ENCODE results near the gene FBN2.

Gene FBN2

DNA sequence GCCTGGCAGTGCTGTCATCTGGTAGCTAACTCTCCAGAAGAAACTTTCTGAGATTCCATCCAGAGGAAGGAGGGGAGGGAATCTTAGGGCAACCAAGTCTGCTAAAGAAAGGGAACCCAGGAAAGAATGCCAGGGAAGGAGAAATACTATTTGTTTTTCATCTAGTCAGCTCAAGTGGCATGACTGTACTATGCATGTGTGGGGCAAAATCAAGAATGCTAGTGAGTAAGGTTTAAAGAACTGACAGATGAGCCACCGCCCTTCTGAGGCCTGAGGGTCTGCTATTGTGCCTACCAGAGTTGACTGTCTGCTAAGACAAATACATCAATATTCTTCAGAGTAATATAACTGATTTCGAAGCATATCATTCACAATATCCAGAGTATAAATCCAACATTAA, 250.3 kb downstream of the FBN2 start:
- Histone ChIP-seq H3K4me1 (ENCODE audit: control insufficient read depth, insufficient read depth, low read length) (no peaks in the 10 kb centered on the region), H3K27me3 (ENCODE audit: control insufficient read depth, insufficient read depth, low read length) (no peaks in the 10 kb centered on the region), H3K36me3 (ENCODE audit: control insufficient read depth, insufficient read depth, low read length) (no peaks in the 10 kb centered on the region), H3K9me3 (ENCODE audit: control insufficient read depth, insufficient read depth, low read length) (no peaks in the 10 kb centered on the region), H3K9ac (ENCODE audit: low read depth, low read length) (no peak overlapping the region), H3K4me3 (ENCODE audit: low read depth, low read length) (no peak overlapping the region)

DNA sequence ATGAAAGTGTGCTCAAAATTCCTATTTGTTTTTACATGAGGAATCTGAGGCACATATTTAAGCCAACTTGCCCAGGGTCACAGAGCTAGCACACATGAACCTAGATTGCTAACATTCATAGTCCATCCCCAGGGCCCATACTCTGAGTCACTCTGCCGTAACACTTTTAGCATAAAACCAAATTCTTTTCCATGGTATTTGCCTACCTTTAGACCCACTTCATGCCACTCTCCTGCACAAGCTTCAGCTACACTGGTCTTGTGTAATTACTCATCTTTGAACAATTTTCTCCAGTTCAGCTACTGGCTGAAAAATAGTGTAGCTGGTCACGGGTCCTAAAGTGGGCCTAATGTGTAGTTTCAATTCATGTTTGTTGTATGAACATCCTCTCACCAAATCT, 253.8 kb downstream of the FBN2 start:
- Histone ChIP-seq H3K9me3 (ENCODE audit: control insufficient read depth, insufficient read depth, low read length) (no peaks in the 10 kb centered on the region), H3K36me3 (ENCODE audit: control insufficient read depth, insufficient read depth, low read length) (no peaks in the 10 kb centered on the region), H3K9ac (ENCODE audit: low read depth, low read length) (no peak overlapping the region), H3K27me3 (ENCODE audit: control insufficient read depth, insufficient read depth, low read length) (no peaks in the 10 kb centered on the region), H3K4me3 (ENCODE audit: low read depth, low read length) (no peak overlapping the region), H3K4me1 (ENCODE audit: control insufficient read depth, insufficient read depth, low read length) (no peaks in the 10 kb centered on the region)

- H3K36me3 ChIP-seq (ENCODE audit: control insufficient read depth, insufficient read depth, low read length) = no peaks in the 10 kb centered on the region
- no peak overlapping the region for H3K4me3 ChIP-seq (ENCODE audit: low read depth, low read length)
- H3K4me1 ChIP-seq (ENCODE audit: control insufficient read depth, insufficient read depth, low read length) = no peaks in the 10 kb centered on the region
- no peaks in the 10 kb centered on the region for H3K27me3 ChIP-seq (ENCODE audit: control insufficient read depth, insufficient read depth, low read length)
- H3K9me3 ChIP-seq (ENCODE audit: control insufficient read depth, insufficient read depth, low read length) = no peaks in the 10 kb centered on the region
- H3K9ac ChIP-seq (ENCODE audit: low read depth, low read length) = no peak overlapping the region
Observed at GRCh38 chr5:128279345-128279744, 258.7 kb downstream of the FBN2 start.

- H3K9me3 ChIP-seq (ENCODE audit: control insufficient read depth, insufficient read depth, low read length) = no peaks in the 10 kb centered on the region
- no peaks in the 10 kb centered on the region for H3K27me3 ChIP-seq (ENCODE audit: control insufficient read depth, insufficient read depth, low read length)
- no peaks in the 10 kb centered on the region for H3K36me3 ChIP-seq (ENCODE audit: control insufficient read depth, insufficient read depth, low read length)
- no peak overlapping the region for H3K9ac ChIP-seq (ENCODE audit: low read depth, low read length)
- no peaks in the 10 kb centered on the region for H3K4me1 ChIP-seq (ENCODE audit: control insufficient read depth, insufficient read depth, low read length)
- no peak overlapping the region for H3K4me3 ChIP-seq (ENCODE audit: low read depth, low read length)
Observed at GRCh38 chr5:128276537-128277216, 261.4 kb downstream of the FBN2 start.

GRCh38 chr5:128274441-128274840, 263.6 kb downstream of the FBN2 start:
- no peaks in the 10 kb centered on the region for H3K4me1 ChIP-seq (ENCODE audit: control insufficient read depth, insufficient read depth, low read length)
- H3K9me3 ChIP-seq (ENCODE audit: control insufficient read depth, insufficient read depth, low read length) = no peaks in the 10 kb centered on the region
- no peaks in the 10 kb centered on the region for H3K27me3 ChIP-seq (ENCODE audit: control insufficient read depth, insufficient read depth, low read length)
- H3K36me3 ChIP-seq (ENCODE audit: control insufficient read depth, insufficient read depth, low read length) = no peaks in the 10 kb centered on the region
- H3K9ac ChIP-seq (ENCODE audit: low read depth, low read length) = no peak overlapping the region
- H3K4me3 ChIP-seq (ENCODE audit: low read depth, low read length) = no peak overlapping the region

DNA sequence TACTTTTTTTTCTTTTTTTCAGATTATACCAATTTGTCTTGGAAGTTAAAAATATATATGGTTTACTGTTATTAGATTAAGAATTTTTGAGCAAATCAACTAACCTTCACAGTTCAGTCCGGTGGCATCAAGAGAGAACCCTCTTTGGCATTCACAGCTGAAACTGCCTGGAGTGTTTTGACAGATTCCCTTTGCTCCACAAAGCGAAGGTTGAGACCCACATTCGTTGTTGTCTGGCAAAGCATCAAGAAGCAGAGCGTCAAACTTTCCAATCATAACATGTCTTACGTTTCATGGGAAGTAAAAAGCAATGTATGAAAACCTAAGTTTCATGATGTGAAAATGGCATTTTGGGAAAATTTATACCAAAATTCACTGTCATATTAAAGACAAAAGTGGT, 264.3 kb downstream of the FBN2 start:
- H3K36me3 ChIP-seq (ENCODE audit: control insufficient read depth, insufficient read depth, low read length) = no peaks in the 10 kb centered on the region
- H3K4me1 ChIP-seq (ENCODE audit: control insufficient read depth, insufficient read depth, low read length) = no peaks in the 10 kb centered on the region
- no peak overlapping the region for H3K4me3 ChIP-seq (ENCODE audit: low read depth, low read length)
- no peaks in the 10 kb centered on the region for H3K27me3 ChIP-seq (ENCODE audit: control insufficient read depth, insufficient read depth, low read length)
- no peak overlapping the region for H3K9ac ChIP-seq (ENCODE audit: low read depth, low read length)
- no peaks in the 10 kb centered on the region for H3K9me3 ChIP-seq (ENCODE audit: control insufficient read depth, insufficient read depth, low read length)

DNA sequence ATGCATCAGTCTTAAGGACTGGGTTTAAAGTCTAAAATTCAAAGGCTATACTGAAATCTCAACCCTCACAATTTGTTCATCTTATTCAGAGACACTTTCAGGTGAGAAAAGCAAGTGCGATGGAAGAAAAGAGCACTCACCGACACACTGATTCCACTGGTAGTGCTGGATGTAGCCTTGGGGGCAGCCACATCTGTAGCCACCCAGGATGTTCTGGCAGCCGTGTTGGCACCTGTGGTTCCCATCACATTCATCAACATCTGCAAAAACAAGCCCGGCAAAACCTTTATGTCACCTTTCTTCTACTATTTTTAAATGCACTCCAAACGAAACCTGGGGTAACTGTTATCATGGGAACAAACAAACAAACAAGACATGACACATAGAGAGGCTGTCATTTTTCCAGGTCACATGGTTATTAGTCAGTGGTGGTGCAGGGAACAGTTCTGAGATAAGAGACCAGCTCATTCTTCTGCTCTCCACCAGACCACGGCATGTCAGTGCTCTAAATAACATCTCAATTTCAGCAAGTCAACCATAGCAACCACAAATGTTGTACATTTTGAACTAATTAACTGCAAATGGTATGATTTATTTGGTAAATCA, 266.1 kb downstream of the FBN2 start:
- Histone ChIP-seq H3K4me1 (ENCODE audit: control insufficient read depth, insufficient read depth, low read length) (no peaks in the 10 kb centered on the region), H3K9ac (ENCODE audit: low read depth, low read length) (no peak overlapping the region), H3K27me3 (ENCODE audit: control insufficient read depth, insufficient read depth, low read length) (no peaks in the 10 kb centered on the region), H3K36me3 (ENCODE audit: control insufficient read depth, insufficient read depth, low read length) (no peaks in the 10 kb centered on the region), H3K9me3 (ENCODE audit: control insufficient read depth, insufficient read depth, low read length) (no peaks in the 10 kb centered on the region), H3K4me3 (ENCODE audit: low read depth, low read length) (no peak overlapping the region)

DNA sequence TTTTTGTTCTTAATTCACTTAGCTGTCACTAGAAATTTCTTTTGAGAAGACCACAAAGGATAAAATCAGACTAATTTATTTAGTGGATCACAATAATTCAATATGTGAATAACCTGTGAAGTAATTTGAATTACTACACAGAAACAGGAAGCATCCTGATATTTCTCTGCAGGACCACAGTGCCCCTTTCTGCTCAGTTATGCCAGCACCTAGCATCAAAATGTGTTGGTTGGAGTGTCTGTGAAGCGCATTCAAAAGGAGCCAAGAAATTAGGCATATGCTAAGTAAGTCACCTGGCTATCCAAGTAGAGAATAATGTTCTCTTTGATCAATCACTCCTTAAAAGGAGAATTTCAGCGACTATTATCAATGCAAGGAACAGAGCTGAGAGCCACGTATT, 267.0 kb downstream of the FBN2 start:
- H3K36me3 ChIP-seq (ENCODE audit: control insufficient read depth, insufficient read depth, low read length) = no peaks in the 10 kb centered on the region
- H3K4me1 ChIP-seq (ENCODE audit: control insufficient read depth, insufficient read depth, low read length) = no peaks in the 10 kb centered on the region
- no peak overlapping the region for H3K4me3 ChIP-seq (ENCODE audit: low read depth, low read length)
- H3K27me3 ChIP-seq (ENCODE audit: control insufficient read depth, insufficient read depth, low read length) = no peaks in the 10 kb centered on the region
- H3K9ac ChIP-seq (ENCODE audit: low read depth, low read length) = no peak overlapping the region
- H3K9me3 ChIP-seq (ENCODE audit: control insufficient read depth, insufficient read depth, low read length) = no peaks in the 10 kb centered on the region

- no peak overlapping the region for H3K4me3 ChIP-seq (ENCODE audit: low read depth, low read length)
Observed at GRCh38 chr5:128264564-128265360, 273.3 kb downstream of the FBN2 start.

DNA sequence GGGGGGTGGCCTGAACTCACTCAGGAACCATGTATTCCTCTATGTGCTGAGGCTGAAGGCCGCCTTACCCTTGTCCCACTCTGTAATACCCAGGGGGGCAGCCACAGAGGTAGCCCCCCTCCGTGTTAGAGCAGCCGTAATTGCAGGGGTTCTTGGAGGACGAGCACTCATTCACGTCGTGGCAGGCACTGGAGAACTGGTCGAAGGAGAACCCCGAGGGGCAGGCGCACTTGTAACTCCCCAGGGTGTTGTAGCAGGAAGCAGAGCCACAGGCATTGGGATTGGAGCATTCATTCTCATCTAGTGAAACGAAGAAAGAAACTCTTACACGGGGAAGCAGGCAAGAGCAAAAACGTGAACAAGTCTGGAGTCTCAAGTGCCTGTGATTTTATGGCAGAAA, 274.7 kb downstream of the FBN2 start:
- Histone ChIP-seq H3K9ac (ENCODE audit: low read depth, low read length) (no peak overlapping the region), H3K9me3 (ENCODE audit: control insufficient read depth, insufficient read depth, low read length) (no peaks in the 10 kb centered on the region), H3K36me3 (ENCODE audit: control insufficient read depth, insufficient read depth, low read length) (no peaks in the 10 kb centered on the region), H3K27me3 (ENCODE audit: control insufficient read depth, insufficient read depth, low read length) (no peaks in the 10 kb centered on the region), H3K4me3 (ENCODE audit: low read depth, low read length) (no peak overlapping the region), H3K4me1 (ENCODE audit: control insufficient read depth, insufficient read depth, low read length) (peaks cover 3% of the 10 kb centered on the region)

More at GRCh38 chr5:128264564-128265360, 273.3 kb downstream of the FBN2 start:
- Histone ChIP-seq H3K36me3 (ENCODE audit: control insufficient read depth, insufficient read depth, low read length) (no peaks in the 10 kb centered on the region), H3K27me3 (ENCODE audit: control insufficient read depth, insufficient read depth, low read length) (no peaks in the 10 kb centered on the region), H3K9me3 (ENCODE audit: control insufficient read depth, insufficient read depth, low read length) (no peaks in the 10 kb centered on the region), H3K4me1 (ENCODE audit: control insufficient read depth, insufficient read depth, low read length) (peaks cover 3% of the 10 kb centered on the region), H3K9ac (ENCODE audit: low read depth, low read length) (no peak overlapping the region)

- H3K27me3 ChIP-seq (ENCODE audit: control insufficient read depth, insufficient read depth, low read length) = no peaks in the 10 kb centered on the region
Observed at GRCh38 chr5:128262911-128263310, 275.1 kb downstream of the FBN2 start.

DNA sequence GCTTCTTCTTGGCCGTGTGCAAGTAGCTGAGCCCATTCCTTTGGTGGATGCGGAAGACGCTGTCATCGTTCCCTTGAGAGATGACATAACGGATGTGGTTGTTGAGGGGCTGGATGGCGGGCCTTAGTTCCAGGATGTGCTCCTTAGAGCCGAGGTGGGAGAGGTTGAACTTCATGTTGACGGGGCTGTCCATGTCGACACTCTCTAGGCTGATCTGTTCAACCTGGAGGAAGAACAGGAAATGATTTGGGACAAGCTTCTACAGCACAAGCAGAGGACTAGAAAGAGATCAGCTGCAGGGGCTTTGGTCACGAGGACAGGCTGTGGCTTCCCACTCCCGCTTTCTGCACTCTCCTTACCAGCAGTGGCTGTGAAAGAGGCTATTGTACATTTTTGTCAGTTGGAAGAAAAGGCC, 278.4 kb downstream of the FBN2 start:
- Histone ChIP-seq H3K27me3 (ENCODE audit: control insufficient read depth, insufficient read depth, low read length) (no peaks in the 10 kb centered on the region), H3K36me3 (ENCODE audit: control insufficient read depth, insufficient read depth, low read length) (no peaks in the 10 kb centered on the region), H3K4me1 (ENCODE audit: control insufficient read depth, insufficient read depth, low read length) (peaks cover 3% of the 10 kb centered on the region), H3K4me3 (ENCODE audit: low read depth, low read length) (no peak overlapping the region), H3K9ac (ENCODE audit: low read depth, low read length) (no peak overlapping the region), H3K9me3 (ENCODE audit: control insufficient read depth, insufficient read depth, low read length) (no peaks in the 10 kb centered on the region)

More at GRCh38 chr5:128262911-128263310, 275.1 kb downstream of the FBN2 start:
- H3K9me3 ChIP-seq (ENCODE audit: control insufficient read depth, insufficient read depth, low read length) = no peaks in the 10 kb centered on the region
- no peak overlapping the region for H3K4me3 ChIP-seq (ENCODE audit: low read depth, low read length)
- no peak overlapping the region for H3K9ac ChIP-seq (ENCODE audit: low read depth, low read length)
- H3K36me3 ChIP-seq (ENCODE audit: control insufficient read depth, insufficient read depth, low read length) = no peaks in the 10 kb centered on the region
- peaks cover 3% of the 10 kb centered on the region for H3K4me1 ChIP-seq (ENCODE audit: control insufficient read depth, insufficient read depth, low read length)

All from iPS-15b (cell line).